COR-L47 (cell line): ENCODE results near the gene PCDH19.

ENCODE experiments used
- DNase-seq: peaks from one replicate; lab custom pipeline; 2025; lab: John Stamatoyannopoulos, UW

PCDH19 gene

GRCh38 chrX:100407147-100407783 lies 2.8 kb downstream of the PCDH19 start:
- DNase-seq = no peak

GRCh38 chrX:100405424-100405823 lies 4.6 kb downstream of the PCDH19 start:
- no peak for DNase-seq

GRCh38 chrX:100404851-100405250 lies 5.2 kb downstream of the PCDH19 start:
- DNase-seq = no peak

- no peak for DNase-seq
These were observed 14.3 kb downstream of the PCDH19 start for GRCh38 chrX:100395781-100396180.

GRCh38 chrX:100381619-100382018 lies 28.5 kb downstream of the PCDH19 start:
- no peak for DNase-seq

- peak; percentile 6 for DNase-seq
These were observed 30.6 kb downstream of the PCDH19 start for GRCh38 chrX:100379388-100379986.

GRCh38 chrX:100377826-100378225 lies 32.2 kb downstream of the PCDH19 start:
- no peak for DNase-seq

- DNase-seq = no peak
These were observed 33.5 kb downstream of the PCDH19 start for GRCh38 chrX:100376576-100376975.

GRCh38 chrX:100373673-100374072 lies 36.4 kb downstream of the PCDH19 start:
- DNase-seq = no peak

GRCh38 chrX:100368167-100368566 lies 41.9 kb downstream of the PCDH19 start:
- DNase-seq = no peak

- DNase-seq = no peak
These were observed 46.2 kb downstream of the PCDH19 start for GRCh38 chrX:100363896-100364295.

GRCh38 chrX:100358766-100359165 lies 51.3 kb downstream of the PCDH19 start:
- DNase-seq = no peak

GRCh38 chrX:100356351-100356896 lies 53.6 kb downstream of the PCDH19 start:
- DNase-seq = no peak

GRCh38 chrX:100355680-100356079 lies 54.4 kb downstream of the PCDH19 start:
- no peak for DNase-seq

- no peak for DNase-seq
These were observed 56.7 kb downstream of the PCDH19 start for GRCh38 chrX:100353326-100353725.

- DNase-seq = no peak
These were observed 59.2 kb downstream of the PCDH19 start for GRCh38 chrX:100350704-100351489.

GRCh38 chrX:100349391-100349790 lies 60.7 kb downstream of the PCDH19 start:
- no peak for DNase-seq

- DNase-seq = no peak
These were observed 68.9 kb downstream of the PCDH19 start for GRCh38 chrX:100341142-100341510.

- no peak for DNase-seq
These were observed 69.5 kb downstream of the PCDH19 start for GRCh38 chrX:100340491-100341141.

GRCh38 chrX:100328351-100328750 lies 81.7 kb downstream of the PCDH19 start:
- no peak for DNase-seq

GRCh38 chrX:100319716-100320115 lies 90.4 kb downstream of the PCDH19 start:
- no peak for DNase-seq

- peak; percentile 2 for DNase-seq
These were observed 93.1 kb downstream of the PCDH19 start for GRCh38 chrX:100316987-100317386.
